GM21381 (cell line): Measurements from ENCODE around the gene SATB2.

Experiments
- ATAC-seq: cut with Tn5 transposase; IDR thresholded peaks from one replicate; pipeline ENCODE4 v1.9.1; 2021; ENCODE audit warnings: mild to moderate bottlenecking, moderate library complexity; ENCODE audit not compliant: unreplicated experiment

Gene SATB2

DNA sequence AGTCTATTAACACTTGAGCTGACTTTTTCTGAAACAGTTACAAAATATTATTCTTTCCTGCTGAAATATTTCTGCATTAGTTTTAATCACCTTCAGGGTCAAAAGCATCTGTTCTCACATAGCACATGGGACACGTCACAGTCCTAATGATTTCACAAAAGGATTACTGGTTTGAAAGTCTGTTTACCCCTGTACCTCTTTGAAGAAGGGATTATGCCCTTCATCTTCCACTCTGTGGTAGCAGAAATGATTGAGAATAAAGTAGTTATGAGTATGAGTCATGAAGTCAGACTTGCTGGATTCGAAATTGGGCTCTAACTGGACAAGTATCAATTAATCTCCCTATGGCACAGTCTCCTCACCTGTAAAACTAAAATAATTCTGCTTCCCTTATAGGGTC, 121.2 kb downstream of the SATB2 start:
- ATAC-seq, result no peak

DNA sequence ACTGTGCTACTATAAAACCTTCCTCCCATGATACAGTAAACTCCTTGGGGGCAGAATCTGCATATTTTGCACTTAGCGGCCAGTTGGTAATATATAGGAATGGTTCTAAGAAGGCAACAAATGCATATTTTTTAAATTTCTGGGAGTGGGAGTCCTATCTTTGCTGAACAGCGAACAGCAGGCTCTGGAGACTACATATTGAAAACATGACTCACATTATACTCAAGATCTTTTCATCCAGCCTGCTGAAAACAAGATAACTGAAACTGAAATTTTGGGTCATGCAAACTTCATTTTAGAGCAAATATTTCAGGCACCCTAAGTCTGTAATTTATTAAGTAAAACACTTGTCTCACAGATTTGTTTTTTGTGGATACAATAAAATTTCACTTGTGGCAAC, 122.2 kb downstream of the SATB2 start:
- no peak for ATAC-seq

DNA sequence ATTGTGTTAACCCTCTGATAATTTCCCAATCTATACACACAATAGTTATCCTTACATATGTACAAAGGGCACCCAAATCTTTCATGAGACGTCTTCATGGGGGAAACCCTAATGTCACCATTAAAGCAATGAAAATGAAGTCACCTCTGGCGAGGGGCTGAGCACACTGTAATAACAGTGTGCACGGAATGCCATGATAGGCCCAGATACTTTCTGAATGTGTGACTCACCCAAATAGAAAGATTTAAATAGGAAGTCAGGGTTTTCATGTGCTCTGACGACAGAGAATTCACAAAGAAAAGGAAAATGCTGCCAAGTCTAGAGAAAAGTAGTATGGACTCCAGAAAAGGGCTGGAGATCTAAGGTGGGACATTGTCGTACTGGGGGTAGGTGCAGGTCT, 128.3 kb downstream of the SATB2 start:
- no peak for ATAC-seq

DNA sequence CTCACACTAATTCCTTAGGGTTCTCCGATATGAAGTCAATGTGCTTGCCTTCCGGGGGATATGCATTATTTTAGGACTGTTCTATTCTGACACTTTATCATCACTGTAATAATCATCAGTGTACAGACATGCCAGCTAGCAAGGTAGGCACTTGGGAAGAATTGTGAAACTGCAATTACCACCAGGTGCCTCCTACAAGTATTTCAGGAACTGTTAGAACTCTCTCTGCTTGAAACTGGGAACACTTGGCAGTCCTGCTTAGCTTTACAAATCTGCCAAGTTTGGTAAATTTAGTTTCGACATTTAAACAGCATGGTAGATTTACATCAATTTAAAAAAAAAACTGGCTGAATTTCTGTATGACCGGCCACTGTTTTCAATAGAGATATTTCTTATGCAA, 128.7 kb downstream of the SATB2 start:
- ATAC-seq, result no peak

DNA sequence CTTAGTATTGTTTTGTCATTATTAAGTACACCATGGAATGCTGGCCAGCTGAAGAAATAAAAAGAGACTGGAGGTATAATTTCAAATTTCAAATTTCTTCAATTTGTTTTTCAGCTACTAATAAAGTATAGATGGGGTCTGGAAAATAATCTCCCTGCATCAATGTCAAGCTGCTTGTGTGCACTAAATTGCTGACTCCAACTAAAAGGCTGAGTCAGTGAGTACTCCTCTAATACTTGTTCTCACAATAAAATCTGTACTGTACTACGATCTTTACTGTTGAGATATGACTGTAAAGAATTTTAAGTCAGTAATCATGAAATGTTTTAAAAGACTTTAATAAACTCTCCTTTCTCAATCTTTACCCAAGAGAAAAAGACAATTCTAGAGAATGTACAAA, 131.9 kb downstream of the SATB2 start:
- ATAC-seq, result no peak

DNA sequence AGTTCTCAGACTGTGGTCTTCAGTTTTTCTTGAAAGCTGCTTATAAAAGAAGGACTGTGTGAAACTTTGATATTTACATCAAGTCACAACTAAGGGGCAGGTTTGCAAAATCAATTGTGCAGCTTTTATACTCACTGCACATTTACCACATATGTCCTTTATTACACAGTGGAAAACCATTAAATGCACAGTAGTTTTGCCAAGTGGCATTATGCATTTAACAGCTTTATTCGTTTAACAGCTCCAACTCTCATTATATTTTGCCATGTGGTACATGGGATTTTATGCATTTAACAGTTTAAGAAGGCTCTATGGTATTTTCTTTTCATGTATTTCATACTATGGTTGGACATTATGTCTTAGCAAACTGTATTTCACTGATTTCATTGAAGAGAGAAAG, 135.6 kb downstream of the SATB2 start:
- ATAC-seq, result no peak

DNA sequence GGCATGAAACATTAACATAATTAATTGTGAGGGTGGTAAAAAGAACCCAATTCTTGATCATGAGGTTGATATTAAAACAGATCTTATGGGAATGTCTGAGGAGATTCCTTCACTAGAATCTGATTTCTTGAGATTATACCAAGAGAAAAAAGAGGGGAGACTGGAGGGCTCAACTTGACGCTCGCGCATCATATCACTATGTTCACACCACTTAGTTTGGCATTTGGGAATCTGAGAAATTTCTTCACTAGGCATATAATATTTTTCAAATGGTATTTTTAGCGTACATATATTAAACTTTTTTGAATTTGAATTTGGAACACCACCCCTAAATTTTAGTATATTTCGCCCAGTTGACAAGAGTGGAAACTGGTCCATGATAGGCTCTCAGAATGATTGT, 140.1 kb downstream of the SATB2 start:
- ATAC-seq, result no peak

DNA sequence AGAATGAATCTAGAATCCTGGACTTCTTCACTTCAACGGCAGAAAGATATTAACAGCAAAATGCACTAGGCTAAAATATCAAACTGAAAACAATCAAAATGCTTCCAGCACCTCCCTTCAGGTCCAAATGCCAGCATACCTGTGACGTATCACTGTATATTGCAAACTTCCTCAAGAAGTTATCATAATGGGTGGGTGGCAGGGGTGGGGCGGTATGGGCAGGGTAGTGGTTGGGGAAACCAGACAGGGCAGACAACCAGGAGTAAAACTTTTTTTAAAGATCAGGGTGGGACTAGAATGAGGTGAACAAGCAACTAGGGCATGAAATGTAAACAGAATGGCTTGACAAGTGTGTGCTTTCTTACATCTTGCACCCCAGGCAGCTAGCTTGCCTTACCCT, 140.9 kb downstream of the SATB2 start:
- no peak for ATAC-seq

DNA sequence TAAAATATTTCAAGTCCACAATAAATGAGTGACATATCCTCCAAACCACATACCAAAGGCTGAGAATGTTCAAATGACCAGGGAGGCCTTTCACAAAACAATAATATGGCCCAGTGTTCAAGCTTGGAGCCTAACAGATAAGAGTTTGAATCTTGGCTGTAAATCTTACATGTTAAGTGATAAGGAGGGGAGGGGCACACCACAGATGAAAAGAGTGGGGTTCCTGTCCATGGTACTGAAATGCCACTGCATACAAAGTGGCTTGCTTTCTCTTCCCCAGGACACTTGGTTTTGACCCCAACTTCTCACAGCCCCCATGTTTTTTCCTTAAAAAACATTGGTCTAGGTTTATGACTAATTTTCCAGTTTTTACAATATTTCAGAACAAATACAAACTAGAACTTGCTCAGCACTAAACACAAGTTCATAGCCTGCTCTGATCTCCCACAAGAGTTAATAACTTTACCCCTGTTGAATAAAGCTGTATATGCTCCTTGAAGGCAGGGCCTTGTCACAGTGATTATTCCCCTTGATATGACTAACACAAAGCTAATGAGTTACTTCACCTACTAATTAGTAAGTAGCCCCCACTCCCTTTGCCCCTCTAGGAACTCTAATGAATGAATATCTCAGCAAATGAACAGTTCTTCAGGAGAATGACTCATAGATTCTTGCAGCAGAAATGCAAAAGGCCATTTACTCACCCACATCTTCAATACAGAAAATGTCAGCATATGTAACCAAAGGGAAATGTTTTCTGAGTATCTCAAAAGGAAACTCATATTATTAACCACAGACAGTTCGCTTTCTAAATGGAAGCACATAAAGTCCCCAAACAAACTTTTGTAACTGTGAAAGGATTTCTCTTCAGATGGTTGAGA, 142.2 kb downstream of the SATB2 start:
- ATAC-seq, result no peak

DNA sequence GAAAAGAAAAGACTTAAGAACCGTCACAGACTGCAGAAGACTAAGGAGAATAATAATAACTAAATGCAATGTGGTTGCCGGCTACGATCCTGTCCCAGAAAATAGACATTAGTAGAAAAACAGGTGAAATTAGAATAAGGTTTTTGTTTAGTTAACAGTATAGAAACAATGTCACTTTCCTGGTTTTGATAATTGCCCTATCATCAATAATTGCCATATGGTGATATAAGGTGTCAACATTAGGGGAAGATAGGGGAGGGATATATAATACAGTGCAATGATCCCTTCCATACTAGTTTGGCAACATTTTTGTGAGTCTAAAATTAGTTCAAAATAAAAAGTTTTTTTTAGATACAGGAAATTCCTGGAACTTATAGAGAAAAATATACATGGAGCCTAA, 144.8 kb downstream of the SATB2 start:
- no peak for ATAC-seq

DNA sequence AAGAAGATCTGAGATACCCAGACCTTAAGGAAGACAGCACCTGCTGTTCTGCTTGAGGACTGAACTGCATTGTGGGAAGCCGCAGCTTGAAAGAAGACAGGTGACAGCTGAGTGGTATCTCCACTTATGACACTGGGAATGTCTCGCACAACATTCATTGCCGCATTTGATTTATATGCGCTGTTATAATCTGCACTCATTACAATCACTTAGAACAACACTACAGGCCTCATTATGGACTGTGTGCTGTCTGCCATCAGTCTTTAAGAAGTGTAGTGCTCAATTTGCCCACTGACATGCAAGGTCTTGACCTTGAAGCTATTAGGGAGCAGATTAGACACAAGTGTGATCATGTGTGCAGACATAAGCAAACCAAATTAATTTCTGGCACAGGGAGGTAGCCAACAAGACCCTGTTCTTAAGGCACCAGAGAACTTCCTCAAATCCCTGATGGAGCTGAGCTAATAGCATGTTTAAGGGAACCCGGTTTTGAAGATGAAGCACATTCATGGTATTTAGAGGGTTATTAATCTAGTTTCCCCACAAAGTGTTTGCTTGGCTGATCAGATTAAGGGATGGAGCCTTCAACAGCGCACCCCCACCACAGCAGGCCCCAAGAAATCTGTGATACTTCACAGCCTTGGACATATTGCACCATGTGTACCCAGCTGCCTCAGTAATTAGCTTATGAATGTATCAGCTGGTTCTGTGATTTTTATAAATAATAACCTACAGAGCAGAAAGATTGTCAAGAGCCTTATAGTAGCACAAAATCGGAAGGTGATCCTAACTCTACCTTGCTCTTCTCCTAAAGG, 146.8 kb downstream of the SATB2 start:
- no peak for ATAC-seq

DNA sequence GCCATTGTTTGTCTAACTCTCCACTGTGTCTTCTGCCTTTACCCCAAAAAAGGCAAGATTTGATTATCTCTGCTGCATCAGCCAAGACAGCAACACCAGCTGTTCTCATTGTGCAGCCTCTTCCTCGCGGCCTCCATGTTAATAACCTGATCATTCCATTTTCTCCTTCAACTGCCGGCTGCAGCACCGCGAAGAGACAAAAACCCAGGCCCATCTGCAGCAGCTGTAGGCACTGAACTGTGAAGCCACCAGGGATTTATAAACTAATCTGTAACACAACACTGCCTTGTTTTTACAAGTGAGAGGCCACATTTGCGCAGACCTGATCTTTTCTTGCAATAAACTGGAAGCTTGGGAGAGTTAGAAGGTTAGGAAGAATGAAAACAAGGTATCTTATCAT, 147.8 kb downstream of the SATB2 start:
- ATAC-seq, result no peak

DNA sequence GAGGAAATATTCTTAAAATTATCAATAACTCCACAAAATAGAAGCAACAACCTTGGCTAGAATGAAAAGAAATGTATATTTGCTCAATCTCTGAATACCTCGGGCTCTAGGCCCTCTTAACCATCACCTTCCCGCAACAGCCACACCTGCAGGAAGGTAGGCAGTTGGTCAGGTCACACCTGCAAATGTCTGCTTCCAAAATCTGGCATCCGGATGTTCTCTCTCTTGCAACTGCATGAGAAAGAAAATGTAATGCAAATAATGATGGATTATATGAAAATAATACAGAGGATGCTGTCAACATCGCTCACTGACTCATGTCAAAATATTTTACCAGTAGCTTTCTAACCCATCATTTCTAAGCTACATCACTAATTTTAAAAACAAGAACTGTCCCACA, 148.3 kb downstream of the SATB2 start:
- no peak for ATAC-seq

DNA sequence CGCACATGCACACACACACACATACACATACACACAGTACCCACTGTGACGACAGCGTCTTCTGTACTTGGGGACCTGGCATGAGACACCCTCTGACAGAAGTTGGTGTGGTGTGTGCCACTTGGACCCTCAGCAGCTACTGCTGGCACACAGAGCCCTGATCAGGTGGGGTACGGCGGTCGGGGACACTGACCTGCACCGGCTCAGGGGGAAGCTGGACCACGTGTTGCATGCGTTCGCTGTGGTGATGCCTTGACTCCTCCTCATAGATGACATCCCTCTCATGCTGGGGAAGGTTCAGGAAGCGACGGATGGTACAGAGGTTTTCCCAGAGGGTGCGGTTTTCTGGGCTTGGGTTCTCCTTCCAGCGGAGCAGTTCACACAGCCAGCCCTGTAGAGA, 149.2 kb downstream of the SATB2 start:
- ATAC-seq, result no peak

DNA sequence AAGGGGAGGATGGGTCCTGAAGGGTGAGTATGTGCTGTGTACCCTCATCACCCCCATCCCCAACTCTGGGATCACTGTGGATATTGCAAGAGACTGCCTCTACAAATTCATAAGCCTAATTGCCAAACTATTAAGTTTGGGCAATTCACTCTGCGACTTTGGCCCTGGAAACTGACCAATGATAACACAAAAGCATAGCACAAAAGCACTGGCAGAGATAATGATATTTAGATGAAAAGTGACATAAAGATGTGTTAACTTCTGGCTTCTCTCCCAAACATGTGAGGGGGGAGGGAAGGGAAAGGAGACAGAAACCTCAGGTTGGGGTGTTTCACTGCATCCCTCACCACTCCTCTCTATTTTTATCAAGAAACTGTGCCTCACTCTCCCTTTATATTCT, 150.3 kb downstream of the SATB2 start:
- ATAC-seq, result no peak

DNA sequence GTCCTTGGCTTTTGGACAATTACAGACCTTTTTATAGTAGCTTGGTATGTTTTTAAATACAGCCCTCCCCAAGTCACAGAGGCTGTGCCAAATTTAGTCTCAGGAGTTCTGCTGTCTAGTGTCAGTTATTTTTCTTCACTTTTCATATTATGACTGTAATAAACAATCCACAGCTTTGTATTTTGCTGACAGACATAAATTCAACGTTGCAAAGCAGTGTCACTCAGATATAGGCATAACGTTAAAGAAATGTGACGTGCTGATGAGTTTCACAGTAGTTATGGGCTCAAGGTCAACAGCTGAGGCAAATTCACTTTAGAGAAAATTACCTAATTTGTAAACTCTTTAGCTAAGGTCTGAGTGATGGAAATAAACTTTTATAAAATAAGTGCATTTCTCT, 151.6 kb downstream of the SATB2 start:
- ATAC-seq, result no peak

DNA sequence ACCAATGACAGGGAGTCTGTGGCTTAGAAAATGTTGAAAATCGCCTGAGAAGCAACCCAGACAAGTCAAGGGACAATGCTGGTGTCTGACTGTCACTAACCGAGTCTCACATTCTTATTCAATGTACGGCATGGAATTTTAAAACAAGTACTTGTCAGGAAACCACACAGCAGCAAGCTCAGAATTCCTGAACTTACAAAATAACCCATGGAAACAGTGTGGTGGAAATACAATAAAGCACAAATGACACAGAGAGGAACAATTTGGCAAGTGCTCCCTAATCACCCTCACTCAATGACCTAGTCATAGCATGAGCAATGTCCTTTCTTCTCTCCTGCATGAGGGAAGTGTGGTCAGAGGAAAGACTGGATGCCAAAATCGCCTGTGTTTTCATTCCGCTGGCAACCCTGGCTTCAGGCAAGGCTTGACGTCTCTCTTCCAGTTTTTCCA, 154.0 kb downstream of the SATB2 start:
- no peak for ATAC-seq

DNA sequence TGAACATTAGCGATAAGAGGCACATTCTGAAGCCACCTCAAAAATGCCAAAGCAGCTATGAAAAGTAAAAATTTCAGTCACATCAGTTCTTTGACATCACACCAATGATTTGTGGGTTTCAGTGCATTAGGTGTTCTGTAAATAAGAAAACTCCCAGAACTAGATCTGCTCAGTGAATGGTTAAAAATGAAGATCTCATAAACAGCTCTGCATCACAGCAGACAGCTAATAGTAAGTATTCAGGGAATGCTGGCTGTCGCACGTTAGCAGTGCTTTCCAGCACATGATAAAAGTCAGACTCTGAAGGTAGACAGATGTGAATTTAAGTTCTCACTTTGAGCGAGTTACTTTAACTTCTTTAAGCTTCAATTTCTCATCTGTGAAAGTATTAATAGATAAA, 154.9 kb downstream of the SATB2 start:
- no peak for ATAC-seq

DNA sequence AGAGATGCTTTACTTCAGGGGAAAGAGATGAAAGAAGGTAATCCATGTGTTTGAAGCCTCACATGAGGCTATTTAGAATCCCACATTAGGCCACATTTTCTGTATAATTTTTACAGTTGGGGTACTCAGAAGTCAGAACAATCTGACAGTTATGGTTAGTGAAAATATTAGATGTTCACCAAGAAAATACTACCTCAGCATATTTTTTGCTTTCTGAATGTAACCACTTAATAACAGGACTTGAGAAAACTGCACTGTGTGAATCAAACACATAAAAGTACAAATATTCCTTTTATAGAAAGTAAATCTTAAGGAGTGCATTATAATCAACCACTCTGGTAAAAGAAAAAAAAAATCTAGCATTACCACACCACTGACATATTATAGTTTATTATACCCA, 169.3 kb downstream of the SATB2 start:
- no peak for ATAC-seq

DNA sequence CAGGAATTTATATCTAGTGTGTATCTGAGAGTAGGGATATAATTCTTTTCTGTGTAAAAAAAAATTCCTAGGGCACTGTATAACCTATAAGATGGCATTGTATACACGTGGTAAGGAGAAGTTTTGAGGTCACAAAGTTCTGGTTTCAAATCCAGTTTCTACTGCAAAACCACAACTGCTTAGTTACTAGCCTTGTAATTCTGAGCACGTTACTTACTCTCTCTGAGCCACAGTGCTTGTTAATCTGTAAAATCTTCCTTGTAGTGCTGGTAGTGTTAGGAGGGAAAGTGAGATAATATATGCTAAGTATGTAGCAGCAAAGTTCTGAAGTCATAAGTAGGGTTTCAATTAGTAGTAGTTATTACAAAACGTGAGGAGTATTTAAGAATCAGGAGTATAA, 175.4 kb downstream of the SATB2 start:
- no peak for ATAC-seq

DNA sequence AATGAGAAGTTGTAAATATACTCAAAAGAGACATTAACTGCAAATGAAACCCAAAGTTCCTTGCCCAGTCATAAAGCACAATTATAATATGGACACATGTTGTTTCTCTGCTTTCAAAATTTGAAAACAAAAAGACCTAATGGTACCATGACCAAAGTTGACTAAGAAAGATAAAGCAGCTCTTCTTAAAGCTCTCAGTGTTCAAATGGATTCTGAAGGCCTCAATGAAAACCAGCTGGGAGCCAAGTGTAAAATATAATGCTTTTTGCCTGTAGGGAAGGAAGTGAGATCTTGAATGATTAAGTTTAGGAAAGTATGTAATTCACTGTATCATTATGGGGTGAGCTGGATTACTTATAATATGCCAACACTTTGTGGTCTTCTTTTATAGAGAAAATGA, 178.6 kb downstream of the SATB2 start:
- no peak for ATAC-seq

DNA sequence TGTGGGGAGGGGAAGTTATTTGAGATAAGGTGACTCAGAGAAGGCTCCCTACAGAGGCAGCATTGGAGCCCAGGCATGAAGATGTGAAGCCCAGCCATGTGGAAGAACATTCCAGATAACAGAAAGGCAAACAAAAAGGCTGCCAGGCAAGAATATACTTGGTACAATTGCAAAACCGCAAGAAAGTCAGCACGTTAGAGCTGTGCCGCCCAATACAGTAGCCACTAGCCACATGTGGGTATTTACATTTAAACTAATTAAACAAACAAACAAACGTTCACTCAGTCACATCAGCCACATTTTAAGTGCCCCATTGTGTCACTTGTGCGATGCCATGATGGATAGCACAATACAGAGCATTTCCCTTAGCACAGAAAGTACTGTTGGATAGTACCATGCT, 179.6 kb downstream of the SATB2 start:
- no peak for ATAC-seq
